ENCODE data around the gene NDUFAF4. TPM values are rescaled to one million over a fixed set of nuclear protein-coding genes. Genes with fewer than 3 reads are reported as not detected.
"Not testable (repeated sequence)": the region's sequence is repeated elsewhere in the genome, so short reads cannot be mapped to it uniquely, and the experiment has no call there.

The NDUFAF4 gene
- polyA plus RNA-seq, 1 donor = 22.4 TPM

GRCh38 chr6:96898241-96898851 lies 655 bp upstream of the NDUFAF4 start:
- DNase-seq = no peak

GRCh38 chr6:96889146-96889545 lies 8.5 kb downstream of the NDUFAF4 start:
- DNase-seq = no peak

GRCh38 chr6:96888745-96889144 lies 8.9 kb downstream of the NDUFAF4 start:
- DNase-seq = no peak

- no peak for DNase-seq
These were observed 11.2 kb downstream of the NDUFAF4 start for GRCh38 chr6:96886519-96886918.

- not testable (repeated sequence) for DNase-seq
These were observed 12.5 kb downstream of the NDUFAF4 start for GRCh38 chr6:96885187-96885631.

GRCh38 chr6:96878143-96878542 lies 19.5 kb downstream of the NDUFAF4 start:
- no peak for DNase-seq

- DNase-seq = no peak
These were observed 20.7 kb downstream of the NDUFAF4 start for GRCh38 chr6:96876886-96877545.

GRCh38 chr6:96872976-96873375 lies 24.7 kb downstream of the NDUFAF4 start:
- no peak for DNase-seq

- no peak for DNase-seq
These were observed 32.7 kb downstream of the NDUFAF4 start for GRCh38 chr6:96865055-96865405.

GRCh38 chr6:96864216-96865054 lies 33.3 kb downstream of the NDUFAF4 start:
- DNase-seq = no peak

GRCh38 chr6:96862560-96862959 lies 35.1 kb downstream of the NDUFAF4 start:
- no peak for DNase-seq

GRCh38 chr6:96861588-96861987 lies 36.1 kb downstream of the NDUFAF4 start:
- no peak for DNase-seq

GRCh38 chr6:96856856-96857255 lies 40.8 kb downstream of the NDUFAF4 start:
- DNase-seq = no peak

- DNase-seq = no peak
These were observed 44.6 kb downstream of the NDUFAF4 start for GRCh38 chr6:96853083-96853482.

- DNase-seq = no peak
These were observed 45.1 kb downstream of the NDUFAF4 start for GRCh38 chr6:96852605-96853004.

GRCh38 chr6:96851858-96852257 lies 45.8 kb downstream of the NDUFAF4 start:
- DNase-seq = no peak

- no peak for DNase-seq
These were observed 48.1 kb downstream of the NDUFAF4 start for GRCh38 chr6:96849615-96850014.

- no peak for DNase-seq
These were observed 53.2 kb downstream of the NDUFAF4 start for GRCh38 chr6:96844530-96844929.

- no peak for DNase-seq
These were observed 56.3 kb downstream of the NDUFAF4 start for GRCh38 chr6:96841345-96841744.
